22Rv1 (cell line): ENCODE results near the gene RNF144B.

Experiments used
- H3K27ac ChIP-seq: fragments of 450-650 bp; 2 replicates; pipeline ENCODE4 v1.5.1; 2017
- CTCF ChIP-seq: fragments of 450-650 bp; IDR thresholded peaks from 2 replicates; pipeline ENCODE4 v1.5.1; 2017; ENCODE audit warnings: mild to moderate bottlenecking
- ZFX ChIP-seq: fragments of 450-650 bp; IDR thresholded peaks from 2 replicates; pipeline ENCODE4 v1.6.1; 2017; ENCODE audit warnings: antibody characterized with exemption, borderline replicate concordance

Gene RNF144B

GRCh38 chr6:18420328-18420727 is 33.2 kb downstream of the RNF144B start:
- no peak for TF ChIP-seq CTCF
- TF ChIP-seq ZFX = no peak

GRCh38 chr6:18422136-18422535 is 35.0 kb downstream of the RNF144B start:
- TF ChIP-seq ZFX = no peak
- no peak for TF ChIP-seq CTCF

More at GRCh38 chr6:18420328-18420727, 33.2 kb downstream of the RNF144B start:
- H3K27ac ChIP-seq = peak overlapping the region; percentile 64; the same call in 1 of the 2 replicates

GRCh38 chr6:18423426-18423825 is 36.3 kb downstream of the RNF144B start:
- TF ChIP-seq CTCF (no peak), ZFX (no peak)

More at GRCh38 chr6:18422136-18422535, 35.0 kb downstream of the RNF144B start:
- H3K27ac ChIP-seq = peak overlapping the region; percentile 64

GRCh38 chr6:18424201-18424600 is 37.1 kb downstream of the RNF144B start:
- TF ChIP-seq CTCF = no peak
- TF ChIP-seq ZFX = no peak
- H3K27ac ChIP-seq = no peak overlapping the region

More at GRCh38 chr6:18423426-18423825, 36.3 kb downstream of the RNF144B start:
- H3K27ac ChIP-seq = no peak overlapping the region

GRCh38 chr6:18425218-18425617 is 38.1 kb downstream of the RNF144B start:
- H3K27ac ChIP-seq = peak overlapping the region; percentile 28; the same call in 1 of the 2 replicates
- TF ChIP-seq CTCF = no peak
- no peak for TF ChIP-seq ZFX

GRCh38 chr6:18427296-18427695 is 40.1 kb downstream of the RNF144B start:
- no peak overlapping the region for H3K27ac ChIP-seq
- no peak for TF ChIP-seq CTCF

- H3K27ac ChIP-seq = no peak overlapping the region
- TF ChIP-seq ZFX (no peak), CTCF (no peak)
These were observed 42.6 kb downstream of the RNF144B start for GRCh38 chr6:18429655-18430297.
